ENCODE measurements around the gene BCL2L12.

DNA sequence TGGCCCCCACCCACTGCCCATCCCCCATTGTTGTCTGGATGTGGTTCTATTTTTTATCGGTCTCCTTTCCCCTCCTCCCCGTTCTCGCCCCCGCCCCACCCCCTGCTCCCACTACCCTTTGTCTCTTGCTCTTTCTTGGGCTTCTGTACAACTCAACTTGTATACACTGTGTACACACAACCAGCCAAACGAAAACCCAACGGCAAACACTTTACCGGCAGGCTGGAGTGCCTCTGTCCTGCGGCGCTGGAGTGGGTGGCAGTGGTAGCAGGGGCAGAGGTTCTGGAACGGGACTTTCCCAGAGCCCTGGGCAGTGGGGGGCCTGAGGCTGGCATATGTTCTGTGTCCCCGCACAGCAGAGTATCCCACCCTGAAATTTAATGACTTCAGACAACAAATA is 39.5 kb upstream of the BCL2L12 start:
- TF ChIP-seq POLR2AphosphoS5 (IDR thresholded peaks at IDR 0.05; ENCODE audit: low read depth, low read length) (no peak), POLR2A (IDR thresholded peaks at IDR 0.05; ENCODE audit: borderline replicate concordance, extremely low read depth, insufficient read depth, insufficient read length) (no peak), YY1 (IDR thresholded peaks at IDR 0.05; ENCODE audit: extremely low read depth, insufficient replicate concordance, low read depth, low read length) (no peak)
- TF ChIP-seq, protein P1, sequence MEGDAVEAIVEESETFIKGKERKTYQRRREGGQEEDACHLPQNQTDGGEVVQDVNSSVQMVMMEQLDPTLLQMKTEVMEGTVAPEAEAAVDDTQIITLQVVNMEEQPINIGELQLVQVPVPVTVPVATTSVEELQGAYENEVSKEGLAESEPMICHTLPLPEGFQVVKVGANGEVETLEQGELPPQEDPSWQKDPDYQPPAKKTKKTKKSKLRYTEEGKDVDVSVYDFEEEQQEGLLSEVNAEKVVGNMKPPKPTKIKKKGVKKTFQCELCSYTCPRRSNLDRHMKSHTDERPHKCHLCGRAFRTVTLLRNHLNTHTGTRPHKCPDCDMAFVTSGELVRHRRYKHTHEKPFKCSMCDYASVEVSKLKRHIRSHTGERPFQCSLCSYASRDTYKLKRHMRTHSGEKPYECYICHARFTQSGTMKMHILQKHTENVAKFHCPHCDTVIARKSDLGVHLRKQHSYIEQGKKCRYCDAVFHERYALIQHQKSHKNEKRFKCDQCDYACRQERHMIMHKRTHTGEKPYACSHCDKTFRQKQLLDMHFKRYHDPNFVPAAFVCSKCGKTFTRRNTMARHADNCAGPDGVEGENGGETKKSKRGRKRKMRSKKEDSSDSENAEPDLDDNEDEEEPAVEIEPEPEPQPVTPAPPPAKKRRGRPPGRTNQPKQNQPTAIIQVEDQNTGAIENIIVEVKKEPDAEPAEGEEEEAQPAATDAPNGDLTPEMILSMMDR (IDR thresholded peaks at IDR 0.05 in 2 of 3, conservative IDR thresholded peaks at IDR 0.05 in 1 of 3; ENCODE audit: borderline replicate concordance in 1 of 3, insufficient read depth in 1 of 3, low read depth in 2 of 3, low read length in 2 of 3), result no peak
